GM10266 (cell line): ENCODE measurements around the gene SULT1A2.

ENCODE experiments used
- DNase-seq: peaks from one replicate; pipeline ENCODE4 v3.0.0; 2012; ENCODE audit errors: extremely low spot score
- TF ChIP-seq, protein P1 (sequence below): IDR thresholded peaks from 2 replicates; pipeline ENCODE4 v1.5.1; 2012; ENCODE audit warnings: mild to moderate bottlenecking, low read depth; ENCODE audit not compliant: control insufficient read depth, insufficient read depth; ENCODE audit errors: missing control alignments

SULT1A2 gene

DNA sequence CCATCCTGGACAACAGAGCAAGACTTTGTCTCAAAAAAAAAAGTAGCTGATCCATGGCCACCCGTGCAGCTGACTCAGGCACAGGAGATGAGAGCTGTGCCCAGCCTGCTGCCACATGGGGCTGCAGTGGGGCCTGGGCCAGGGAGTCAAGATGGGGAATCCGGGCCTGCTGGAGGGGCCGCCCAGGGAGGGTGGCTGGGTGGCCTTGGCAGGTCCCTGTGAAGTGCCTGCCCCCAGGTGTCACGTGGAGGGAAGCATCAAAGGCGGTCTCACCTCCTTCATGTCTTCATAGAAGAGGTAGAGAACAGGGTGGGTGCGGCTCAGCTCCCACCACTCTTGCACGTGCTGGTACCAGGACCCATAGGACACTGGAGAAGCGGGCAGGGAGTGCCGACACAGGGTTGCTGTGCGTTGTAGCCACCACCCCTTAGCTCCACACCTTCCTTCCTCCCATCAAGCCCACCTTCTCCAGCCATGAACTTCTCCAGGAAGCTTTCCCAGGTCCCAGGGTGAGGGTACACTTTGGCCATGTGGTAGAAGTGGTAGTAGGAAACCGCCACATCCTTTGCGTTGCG, 3.8 kb downstream of the SULT1A2 start:
- TF ChIP-seq, protein P1, sequence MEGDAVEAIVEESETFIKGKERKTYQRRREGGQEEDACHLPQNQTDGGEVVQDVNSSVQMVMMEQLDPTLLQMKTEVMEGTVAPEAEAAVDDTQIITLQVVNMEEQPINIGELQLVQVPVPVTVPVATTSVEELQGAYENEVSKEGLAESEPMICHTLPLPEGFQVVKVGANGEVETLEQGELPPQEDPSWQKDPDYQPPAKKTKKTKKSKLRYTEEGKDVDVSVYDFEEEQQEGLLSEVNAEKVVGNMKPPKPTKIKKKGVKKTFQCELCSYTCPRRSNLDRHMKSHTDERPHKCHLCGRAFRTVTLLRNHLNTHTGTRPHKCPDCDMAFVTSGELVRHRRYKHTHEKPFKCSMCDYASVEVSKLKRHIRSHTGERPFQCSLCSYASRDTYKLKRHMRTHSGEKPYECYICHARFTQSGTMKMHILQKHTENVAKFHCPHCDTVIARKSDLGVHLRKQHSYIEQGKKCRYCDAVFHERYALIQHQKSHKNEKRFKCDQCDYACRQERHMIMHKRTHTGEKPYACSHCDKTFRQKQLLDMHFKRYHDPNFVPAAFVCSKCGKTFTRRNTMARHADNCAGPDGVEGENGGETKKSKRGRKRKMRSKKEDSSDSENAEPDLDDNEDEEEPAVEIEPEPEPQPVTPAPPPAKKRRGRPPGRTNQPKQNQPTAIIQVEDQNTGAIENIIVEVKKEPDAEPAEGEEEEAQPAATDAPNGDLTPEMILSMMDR = no peak
- no peak for DNase-seq

DNA sequence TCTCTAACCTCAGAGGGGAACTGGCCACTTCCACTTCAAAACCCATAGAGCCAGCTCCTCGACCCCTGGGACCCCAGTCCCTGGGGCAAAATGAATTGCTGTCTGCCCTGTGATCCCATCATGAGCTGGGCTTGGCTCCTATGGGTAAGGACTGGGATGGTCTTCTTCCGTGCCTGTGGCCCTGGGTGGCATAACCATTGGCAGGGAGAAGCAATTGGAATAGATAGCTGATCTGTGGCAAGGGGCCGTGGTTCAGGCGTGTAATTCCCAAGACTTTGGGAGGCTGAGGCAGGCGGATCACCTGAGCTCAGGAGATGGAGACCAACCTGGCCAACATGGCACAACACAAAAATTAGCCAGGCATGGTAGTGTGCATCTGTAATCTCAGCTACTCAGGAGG, 4.3 kb downstream of the SULT1A2 start:
- TF ChIP-seq, protein P1 = no peak
- no peak for DNase-seq

DNA sequence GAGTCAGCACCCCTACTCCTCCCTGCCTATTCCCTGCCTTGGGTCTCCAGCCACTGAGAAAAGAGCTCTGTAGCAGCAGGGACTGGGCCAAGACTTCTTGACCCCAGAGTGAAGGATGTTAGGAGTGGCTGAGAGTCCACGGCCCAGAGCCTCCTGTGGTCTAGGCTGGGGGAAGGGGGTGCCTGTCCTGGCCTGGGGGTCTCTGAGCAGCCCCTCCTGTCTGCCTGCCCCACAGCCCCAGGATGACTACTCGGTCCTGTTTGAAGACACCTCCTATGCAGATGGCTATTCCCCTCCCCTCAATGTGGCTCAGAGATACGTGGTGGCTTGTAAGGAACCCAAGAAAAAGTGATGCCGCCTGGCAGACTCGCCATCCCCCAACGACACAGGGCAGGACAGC, 5.5 kb downstream of the SULT1A2 start:
- DNase-seq = no peak
- TF ChIP-seq, protein P1 = no peak

DNA sequence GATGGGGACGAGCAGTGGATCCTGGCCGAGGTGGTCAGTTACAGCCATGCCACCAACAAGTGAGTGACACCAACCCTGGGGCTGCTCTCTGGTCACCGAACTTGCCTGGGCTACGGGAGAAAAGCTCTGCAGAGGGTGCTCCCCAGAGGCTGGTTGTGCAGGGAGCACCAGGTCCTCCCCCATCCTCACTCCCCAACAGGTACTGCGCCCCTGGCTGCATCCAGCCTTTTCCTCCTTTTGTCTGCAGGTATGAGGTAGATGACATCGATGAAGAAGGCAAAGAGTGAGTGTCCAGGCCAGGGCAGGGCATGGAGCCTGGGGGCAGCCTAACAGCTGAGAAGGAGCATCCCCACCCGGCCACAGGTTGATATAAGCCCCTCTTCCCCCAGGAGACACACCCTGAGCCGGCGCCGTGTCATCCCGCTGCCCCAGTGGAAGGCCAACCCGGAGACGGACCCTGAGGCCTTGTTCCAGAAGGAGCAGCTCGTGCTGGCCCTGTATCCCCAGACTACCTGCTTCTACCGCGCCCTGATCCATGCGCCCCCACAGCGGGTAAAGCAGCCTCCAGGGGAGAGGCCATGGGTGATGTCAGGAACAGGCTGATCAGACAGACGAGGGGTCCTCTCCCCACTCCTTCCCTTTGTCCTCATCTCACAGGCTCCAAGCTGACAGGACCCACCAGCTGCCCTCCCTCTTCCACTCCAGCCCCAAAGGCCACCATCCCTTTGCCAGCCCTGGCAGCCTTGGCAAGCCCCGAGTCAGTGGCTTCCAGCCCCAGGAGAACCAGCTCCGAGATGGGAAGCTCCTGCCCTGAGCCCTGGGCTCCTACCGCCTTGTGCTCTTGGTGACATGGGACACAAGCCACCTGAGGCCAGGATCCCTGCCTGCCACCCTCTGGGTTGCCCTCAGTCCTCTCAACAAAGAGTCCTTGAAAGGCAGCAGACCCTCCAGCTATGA, 6.2 kb downstream of the SULT1A2 start:
- DNase-seq = no peak
- TF ChIP-seq, protein P1 = no peak

DNA sequence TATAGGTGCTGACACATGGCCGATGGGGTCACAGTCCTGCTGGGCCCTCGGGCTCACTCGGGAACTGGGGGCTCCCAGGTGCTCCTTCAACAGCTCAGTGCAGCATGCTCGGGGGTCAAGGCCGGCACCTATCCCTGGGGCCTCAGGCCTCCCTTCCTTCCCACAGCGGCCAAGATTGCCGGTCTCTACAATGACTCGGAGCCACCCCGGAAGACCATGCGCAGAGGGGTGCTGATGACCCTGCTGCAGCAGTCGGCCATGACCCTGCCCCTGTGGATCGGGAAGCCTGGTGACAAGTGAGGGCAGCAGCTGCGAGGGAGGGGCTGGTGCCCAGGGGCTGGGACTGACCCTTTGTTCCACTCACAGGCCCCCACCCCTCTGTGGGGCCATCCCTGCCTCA, 6.9 kb downstream of the SULT1A2 start:
- TF ChIP-seq, protein P1 = no peak
- no peak for DNase-seq

DNA sequence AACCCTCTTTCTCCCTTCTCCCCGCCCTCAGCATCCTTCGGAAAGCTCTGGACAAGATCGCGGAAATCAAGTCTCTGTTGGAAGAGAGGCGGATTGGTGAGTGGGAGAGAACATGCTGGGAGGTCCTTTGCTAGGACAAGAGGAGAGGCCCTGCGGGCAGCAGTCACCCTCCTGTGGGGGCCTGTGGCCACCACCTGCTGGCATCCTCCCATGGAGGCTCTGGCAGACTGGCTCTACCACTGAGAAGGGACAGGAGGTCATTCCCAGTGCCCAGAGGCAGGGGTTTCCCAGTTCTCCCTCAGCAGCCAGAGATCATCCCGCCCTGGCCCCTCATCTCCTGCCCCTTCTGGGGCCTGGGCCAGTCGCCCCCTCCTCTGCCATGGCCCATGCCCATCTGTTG, 7.8 kb downstream of the SULT1A2 start:
- TF ChIP-seq, protein P1 = no peak
- no peak for DNase-seq

DNA sequence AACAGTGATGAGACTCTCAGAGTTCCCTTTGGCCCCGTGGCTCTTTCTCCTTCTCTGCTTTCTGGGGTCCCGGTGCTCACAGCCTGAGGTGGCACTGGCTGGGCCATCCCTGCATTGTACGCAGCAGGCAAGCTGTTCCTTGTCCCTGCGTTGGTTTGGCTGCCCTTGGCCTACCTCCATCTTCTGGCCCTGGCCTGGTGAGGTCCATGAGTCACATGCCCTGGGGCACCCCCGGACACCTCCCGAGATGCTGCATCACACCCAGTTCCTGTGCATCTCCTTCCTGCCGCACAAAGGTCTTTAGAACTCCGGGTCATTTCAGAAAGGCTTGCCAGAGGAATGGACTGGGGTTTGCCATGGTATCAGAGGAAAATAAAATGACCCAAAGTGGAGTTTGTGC, 9.5 kb downstream of the SULT1A2 start:
- DNase-seq = no peak
- TF ChIP-seq, protein P1 = no peak
